ENCODE data around the gene CELSR1. TPM values are rescaled to one million over a fixed set of nuclear protein-coding genes. Genes with fewer than 3 reads are reported as not detected.
A peak's percentile ranks its signal among the peaks of the same experiment; 100 is the strongest.

CELSR1 gene
- total RNA-seq, 2 donors from 2014 or later, result 1.5 to 6.7 TPM

DNA sequence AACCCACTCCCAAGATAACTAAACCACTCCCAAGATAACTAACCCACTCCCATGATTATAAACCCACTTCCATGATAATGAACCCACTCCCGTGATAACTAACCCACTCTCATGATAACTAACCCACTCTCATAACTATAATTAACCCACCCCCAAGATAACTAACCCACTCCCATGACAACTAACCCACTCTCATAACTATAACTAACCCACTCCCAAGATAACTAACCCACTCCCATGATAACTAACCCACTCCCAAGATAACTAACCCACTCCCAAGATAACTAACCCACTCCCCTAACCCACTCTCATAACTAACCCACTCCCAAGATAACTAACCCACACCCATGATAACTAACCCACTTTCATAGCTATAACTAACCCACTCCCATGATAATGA lies 30.1 kb upstream of the CELSR1 start:
- peaks cover 0 to 7% of the 10 kb centered on the region in 2 donors for H3K4me1 ChIP-seq (ENCODE audit: control insufficient read depth in 1 of 2, low read depth in 2 of 2)
- no peak overlapping the region for H3K27ac ChIP-seq
- peaks cover 6% of the 10 kb centered on the region for H3K9me3 ChIP-seq
- no peaks in the 10 kb centered on the region for H3K27me3 ChIP-seq (replicated peaks; ENCODE audit: insufficient read depth)
- H3K36me3 ChIP-seq, result no peaks in the 10 kb centered on the region
- DNase-seq (ENCODE audit: low spot score), result no peak
- no peak for ATAC-seq (ENCODE audit: insufficient number of reproducible peaks, low FRiP score, low read depth)
- H3K4me3 ChIP-seq, result no peak overlapping the region
- no peak for TF ChIP-seq CTCF (IDR thresholded peaks at IDR 0.05)

DNA sequence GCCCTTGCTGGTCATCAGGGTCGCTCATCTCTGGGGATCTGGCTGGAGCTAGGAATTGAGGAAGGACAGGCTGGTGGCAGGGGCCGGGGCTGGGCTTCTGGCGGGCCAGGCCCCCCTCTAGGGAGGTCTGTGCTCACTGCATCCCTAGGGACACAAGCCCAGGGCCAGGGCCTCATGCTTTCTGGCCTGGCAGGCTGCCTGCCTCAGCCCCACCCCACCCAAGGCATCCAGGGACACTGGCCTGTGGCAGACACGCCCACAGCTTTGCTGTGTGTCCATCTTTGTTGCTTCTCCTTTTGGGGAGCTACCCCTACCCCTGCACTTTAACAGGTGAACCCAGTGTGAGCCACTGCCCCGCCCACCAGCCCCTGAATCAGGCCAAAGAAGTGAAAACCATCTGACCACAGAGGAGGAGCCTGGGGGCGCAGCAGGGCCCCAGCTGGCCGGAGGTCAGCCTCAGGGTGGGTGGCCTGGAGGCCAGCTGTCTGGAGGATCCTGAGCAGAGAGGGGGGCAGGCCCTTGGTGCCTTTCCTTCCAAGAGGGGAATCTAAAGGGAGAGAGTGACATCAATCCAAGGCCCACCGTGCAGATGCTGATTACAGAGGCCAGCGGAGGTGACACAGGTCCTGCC lies 26.8 kb upstream of the CELSR1 start:
- Histone ChIP-seq H3K9me3 (no peaks in the 10 kb centered on the region), H3K27ac (no peak overlapping the region), H3K36me3 (no peaks in the 10 kb centered on the region), H3K4me1 (ENCODE audit: control insufficient read depth in 1 of 2, low read depth in 2 of 2) (peaks cover 0 to 7% of the 10 kb centered on the region in 2 donors), H3K27me3 (replicated peaks; ENCODE audit: insufficient read depth) (no peaks in the 10 kb centered on the region), H3K4me3 (no peak overlapping the region)
- no peak for TF ChIP-seq CTCF (IDR thresholded peaks at IDR 0.05)
- no peak for DNase-seq (ENCODE audit: low spot score)
- ATAC-seq (ENCODE audit: insufficient number of reproducible peaks, low FRiP score, low read depth), result no peak

DNA sequence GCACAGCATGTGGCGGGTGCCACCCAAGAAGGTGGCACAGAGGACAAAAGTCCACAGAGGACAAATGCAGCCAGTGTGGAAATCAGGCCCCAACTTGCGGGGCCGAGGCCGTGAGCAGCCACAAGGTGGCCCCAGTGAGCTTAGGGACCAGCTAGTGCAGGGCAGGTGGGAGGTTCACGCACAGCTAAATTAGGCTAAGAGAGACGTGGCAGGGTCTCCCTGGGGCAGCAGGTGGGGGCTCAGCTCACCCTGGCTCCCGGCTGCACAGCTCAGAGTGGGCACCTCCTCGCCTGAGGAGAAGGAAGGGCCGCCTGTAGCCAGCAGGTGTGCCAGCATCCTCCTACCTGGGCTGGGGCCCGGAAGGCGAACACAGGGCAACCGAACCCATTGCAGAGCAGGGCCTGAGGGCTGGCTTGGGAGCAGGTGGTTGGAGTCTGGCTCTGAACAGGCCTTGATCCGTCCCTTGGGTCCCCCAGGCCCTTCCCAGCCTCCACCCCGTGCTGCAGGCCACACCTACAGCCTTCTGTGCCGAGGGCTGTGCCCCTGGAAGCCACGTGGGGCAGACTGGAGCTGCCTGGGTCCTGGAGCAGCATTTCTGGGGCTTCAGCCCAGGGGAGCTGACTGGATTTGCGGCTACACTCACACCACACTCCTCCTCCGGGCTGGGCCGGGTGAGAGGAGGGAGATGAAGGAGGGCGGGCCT lies 26.1 kb upstream of the CELSR1 start:
- H3K27ac ChIP-seq, result no peak overlapping the region
- H3K27me3 ChIP-seq (replicated peaks; ENCODE audit: insufficient read depth), result no peaks in the 10 kb centered on the region
- H3K9me3 ChIP-seq, result no peaks in the 10 kb centered on the region
- ATAC-seq (ENCODE audit: insufficient number of reproducible peaks, low FRiP score, low read depth) (peak; percentile 39), DNase-seq (ENCODE audit: low spot score) (no peak)
- no peaks in the 10 kb centered on the region for H3K36me3 ChIP-seq
- H3K4me3 ChIP-seq, result no peak overlapping the region
- peaks cover 0 to 7% of the 10 kb centered on the region in 2 donors for H3K4me1 ChIP-seq (ENCODE audit: control insufficient read depth in 1 of 2, low read depth in 2 of 2)
- TF ChIP-seq CTCF (IDR thresholded peaks at IDR 0.05), result peak; percentile 71

- Histone ChIP-seq H3K27me3 (replicated peaks; ENCODE audit: insufficient read depth) (no peaks in the 10 kb centered on the region), H3K4me1 (ENCODE audit: control insufficient read depth in 1 of 2, low read depth in 2 of 2) (peaks cover 0 to 7% of the 10 kb centered on the region in 2 donors), H3K9me3 (no peaks in the 10 kb centered on the region), H3K36me3 (no peaks in the 10 kb centered on the region), H3K27ac (no peak overlapping the region), H3K4me3 (no peak overlapping the region)
- DNase-seq (ENCODE audit: low spot score), result no peak
- TF ChIP-seq CTCF (IDR thresholded peaks at IDR 0.05), result no peak
- ATAC-seq (ENCODE audit: insufficient number of reproducible peaks, low FRiP score, low read depth), result no peak
Measured at GRCh38 chr22:46561435-46561905, 24.1 kb upstream of the CELSR1 start.

- no peak for DNase-seq (ENCODE audit: low spot score)
- Histone ChIP-seq H3K9me3 (no peaks in the 10 kb centered on the region), H3K36me3 (no peaks in the 10 kb centered on the region), H3K27me3 (replicated peaks; ENCODE audit: insufficient read depth) (no peaks in the 10 kb centered on the region), H3K4me3 (no peak overlapping the region), H3K4me1 (ENCODE audit: control insufficient read depth in 1 of 2, low read depth in 2 of 2) (peaks cover 0 to 7% of the 10 kb centered on the region in 2 donors), H3K27ac (no peak overlapping the region)
- no peak for ATAC-seq (ENCODE audit: insufficient number of reproducible peaks, low FRiP score, low read depth)
- TF ChIP-seq CTCF (IDR thresholded peaks at IDR 0.05), result no peak
Measured at GRCh38 chr22:46560696-46561295, 23.4 kb upstream of the CELSR1 start.

Data from thoracic aorta (tissue), 2 donors.